WTC11 (cell line): ENCODE results near the gene CHMP5.

Source experiments
- GABPB1 ChIP-seq: sonication (generic); formaldehyde crosslinking; IDR thresholded peaks from 2 replicates; pipeline ENCODE4 v1.8.1; 2023; ENCODE audit warnings: mild to moderate bottlenecking, missing genetic modification reagents
- IRF2 ChIP-seq: sonication (generic); formaldehyde crosslinking; IDR thresholded peaks from 2 replicates; pipeline ENCODE4 v1.8.0; 2022; ENCODE audit warnings: low read depth, missing genetic modification reagents, borderline replicate concordance
- NR2C2 ChIP-seq: sonication (generic); formaldehyde crosslinking; IDR thresholded peaks from 2 replicates; pipeline ENCODE4 v1.8.0; 2022; ENCODE audit warnings: mild to moderate bottlenecking, missing genetic modification reagents
- SMAD3 ChIP-seq: sonication (generic); formaldehyde crosslinking; IDR thresholded peaks from 2 replicates; pipeline ENCODE4 v1.8.0; 2022; ENCODE audit warnings: missing genetic modification reagents, mild to moderate bottlenecking, borderline replicate concordance
- TCF7 ChIP-seq: sonication (generic); formaldehyde crosslinking; IDR thresholded peaks from 2 replicates; pipeline ENCODE4 v1.8.0; 2022; ENCODE audit warnings: mild to moderate bottlenecking, low read depth, missing genetic modification reagents, moderate library complexity
- ZNF416 ChIP-seq: fragments of 250-450 bp; sonication (Bioruptor Pico); IDR thresholded peaks from 2 replicates; pipeline ENCODE4 v1.9.0; 2021; ENCODE audit warnings: mild to moderate bottlenecking, inconsistent platforms
- TF ChIP-seq, protein P1 (sequence below): fragments of 200-600 bp; IDR thresholded peaks from 2 replicates; pipeline ENCODE4 v1.8.0; 2022; ENCODE audit warnings: antibody characterized with exemption
- TF ChIP-seq, protein P2 (sequence below): sonication (generic); formaldehyde crosslinking; IDR thresholded peaks from 2 replicates; pipeline ENCODE4 v1.8.0; 2022; ENCODE audit warnings: mild to moderate bottlenecking, missing genetic modification reagents
- TF ChIP-seq, protein P3 (sequence below): sonication (generic); formaldehyde crosslinking; IDR thresholded peaks from 2 replicates; pipeline ENCODE4 v1.8.1; 2022; ENCODE audit warnings: low read depth, missing genetic modification reagents, borderline replicate concordance
- TF ChIP-seq, protein P4 (sequence below): sonication (generic); formaldehyde crosslinking; conservative IDR thresholded peaks from 2 replicates; pipeline ENCODE4 v1.8.1; 2022; ENCODE audit warnings: mild to moderate bottlenecking, missing genetic modification reagents

DNA sequence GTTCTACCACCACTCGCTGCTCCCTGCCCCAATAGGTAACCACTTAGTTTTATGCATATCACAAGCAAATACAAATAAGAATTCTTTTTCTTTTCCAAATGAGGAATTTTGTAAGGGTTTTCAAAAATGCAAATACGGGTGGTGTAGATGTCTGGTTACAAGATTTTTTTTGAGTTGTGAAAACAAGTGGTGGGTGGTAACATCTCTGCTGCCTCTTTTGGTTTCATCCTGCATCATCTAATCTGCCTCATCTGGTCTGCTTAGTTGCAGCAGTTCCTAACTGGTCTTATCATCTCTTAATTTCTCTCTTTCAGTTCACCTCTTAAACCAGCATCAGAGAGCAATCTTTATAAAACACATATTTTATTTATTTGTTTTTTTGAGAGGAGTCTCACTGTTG is 30.7 kb downstream of the CHMP5 start:
- TF ChIP-seq IRF2 (no peak), SMAD3 (CRISPR knock-in tag) (no peak), GABPB1 (CRISPR knock-in tag) (no peak), ZNF416 (CRISPR knock-in tag) (no peak), NR2C2 (CRISPR knock-in tag) (no peak), TCF7 (CRISPR knock-in tag) (no peak)
- TF ChIP-seq, protein P1, sequence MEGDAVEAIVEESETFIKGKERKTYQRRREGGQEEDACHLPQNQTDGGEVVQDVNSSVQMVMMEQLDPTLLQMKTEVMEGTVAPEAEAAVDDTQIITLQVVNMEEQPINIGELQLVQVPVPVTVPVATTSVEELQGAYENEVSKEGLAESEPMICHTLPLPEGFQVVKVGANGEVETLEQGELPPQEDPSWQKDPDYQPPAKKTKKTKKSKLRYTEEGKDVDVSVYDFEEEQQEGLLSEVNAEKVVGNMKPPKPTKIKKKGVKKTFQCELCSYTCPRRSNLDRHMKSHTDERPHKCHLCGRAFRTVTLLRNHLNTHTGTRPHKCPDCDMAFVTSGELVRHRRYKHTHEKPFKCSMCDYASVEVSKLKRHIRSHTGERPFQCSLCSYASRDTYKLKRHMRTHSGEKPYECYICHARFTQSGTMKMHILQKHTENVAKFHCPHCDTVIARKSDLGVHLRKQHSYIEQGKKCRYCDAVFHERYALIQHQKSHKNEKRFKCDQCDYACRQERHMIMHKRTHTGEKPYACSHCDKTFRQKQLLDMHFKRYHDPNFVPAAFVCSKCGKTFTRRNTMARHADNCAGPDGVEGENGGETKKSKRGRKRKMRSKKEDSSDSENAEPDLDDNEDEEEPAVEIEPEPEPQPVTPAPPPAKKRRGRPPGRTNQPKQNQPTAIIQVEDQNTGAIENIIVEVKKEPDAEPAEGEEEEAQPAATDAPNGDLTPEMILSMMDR = no peak
- TF ChIP-seq, protein P2, sequence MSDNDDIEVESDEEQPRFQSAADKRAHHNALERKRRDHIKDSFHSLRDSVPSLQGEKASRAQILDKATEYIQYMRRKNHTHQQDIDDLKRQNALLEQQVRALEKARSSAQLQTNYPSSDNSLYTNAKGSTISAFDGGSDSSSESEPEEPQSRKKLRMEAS (CRISPR knock-in tag) = no peak
- TF ChIP-seq, protein P3, sequence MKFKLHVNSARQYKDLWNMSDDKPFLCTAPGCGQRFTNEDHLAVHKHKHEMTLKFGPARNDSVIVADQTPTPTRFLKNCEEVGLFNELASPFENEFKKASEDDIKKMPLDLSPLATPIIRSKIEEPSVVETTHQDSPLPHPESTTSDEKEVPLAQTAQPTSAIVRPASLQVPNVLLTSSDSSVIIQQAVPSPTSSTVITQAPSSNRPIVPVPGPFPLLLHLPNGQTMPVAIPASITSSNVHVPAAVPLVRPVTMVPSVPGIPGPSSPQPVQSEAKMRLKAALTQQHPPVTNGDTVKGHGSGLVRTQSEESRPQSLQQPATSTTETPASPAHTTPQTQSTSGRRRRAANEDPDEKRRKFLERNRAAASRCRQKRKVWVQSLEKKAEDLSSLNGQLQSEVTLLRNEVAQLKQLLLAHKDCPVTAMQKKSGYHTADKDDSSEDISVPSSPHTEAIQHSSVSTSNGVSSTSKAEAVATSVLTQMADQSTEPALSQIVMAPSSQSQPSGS (CRISPR knock-in tag) = no peak
- TF ChIP-seq, protein P4, sequence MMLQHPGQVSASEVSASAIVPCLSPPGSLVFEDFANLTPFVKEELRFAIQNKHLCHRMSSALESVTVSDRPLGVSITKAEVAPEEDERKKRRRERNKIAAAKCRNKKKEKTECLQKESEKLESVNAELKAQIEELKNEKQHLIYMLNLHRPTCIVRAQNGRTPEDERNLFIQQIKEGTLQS = no peak
